ENCODE measurements around the gene ATN1. TPM values are rescaled to one million over a fixed set of nuclear protein-coding genes. Genes with fewer than 3 reads are reported as not detected.

The ATN1 gene
- total RNA-seq, 2 donors from 2014 or later, result 34.0 to 62.3 TPM

DNA sequence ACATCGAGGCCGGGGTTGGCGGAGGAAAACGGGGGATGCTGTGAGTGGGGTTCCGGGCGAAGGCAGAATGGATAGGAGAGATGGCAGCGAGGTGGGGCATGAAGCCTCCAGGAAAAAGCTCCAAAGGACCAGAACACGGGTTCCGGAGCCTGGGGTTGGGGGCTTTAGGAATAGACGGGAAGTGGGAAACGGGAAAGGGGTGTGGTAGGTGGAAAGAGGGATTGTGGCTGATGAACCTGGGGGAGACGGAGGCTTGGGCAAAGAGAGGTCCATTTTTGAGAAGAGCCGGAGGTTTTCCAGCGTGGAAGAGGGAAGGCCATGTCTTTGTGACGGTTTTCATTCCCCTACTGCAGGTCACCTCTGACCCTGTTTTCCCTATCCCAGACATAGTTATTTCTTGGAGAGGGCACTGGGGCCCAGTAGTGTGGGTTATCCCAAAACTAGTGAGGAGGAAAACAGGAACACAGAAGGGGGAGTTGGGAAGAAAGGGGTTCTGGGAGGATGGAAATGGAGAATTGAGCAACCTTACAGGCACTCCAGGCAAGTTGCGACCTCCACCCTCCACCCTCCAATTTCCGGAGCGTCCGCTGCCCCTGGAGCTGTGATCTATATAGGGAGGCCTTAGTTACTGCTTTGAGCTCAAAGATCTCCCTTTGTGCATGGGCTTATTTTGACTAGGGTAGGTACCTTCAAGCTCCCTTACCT is 1.1 kb downstream of the ATN1 start:
- Mint-ChIP-seq H3K27me3 (no peaks in the 10 kb centered on the region), H3K4me3 (peak overlapping the region; percentile 96), H3K36me3 (ENCODE audit: low read depth) (peaks cover 57% of the 10 kb centered on the region), H3K27ac (peak overlapping the region; percentile 96), H3K4me1 (peaks cover 49% of the 10 kb centered on the region), H3K9me3 (no peaks in the 10 kb centered on the region)
- no peak for ATAC-seq (replicated peaks)

- Mint-ChIP-seq H3K27ac (peak overlapping the region; percentile 96), H3K4me3 (peak overlapping the region; percentile 96), H3K36me3 (ENCODE audit: low read depth) (peaks cover 57% of the 10 kb centered on the region), H3K4me1 (peaks cover 41% of the 10 kb centered on the region), H3K27me3 (no peaks in the 10 kb centered on the region), H3K9me3 (no peaks in the 10 kb centered on the region)
- no peak for ATAC-seq (replicated peaks)
Measured at GRCh38 chr12:6929466-6930452, 2.0 kb downstream of the ATN1 start.

DNA sequence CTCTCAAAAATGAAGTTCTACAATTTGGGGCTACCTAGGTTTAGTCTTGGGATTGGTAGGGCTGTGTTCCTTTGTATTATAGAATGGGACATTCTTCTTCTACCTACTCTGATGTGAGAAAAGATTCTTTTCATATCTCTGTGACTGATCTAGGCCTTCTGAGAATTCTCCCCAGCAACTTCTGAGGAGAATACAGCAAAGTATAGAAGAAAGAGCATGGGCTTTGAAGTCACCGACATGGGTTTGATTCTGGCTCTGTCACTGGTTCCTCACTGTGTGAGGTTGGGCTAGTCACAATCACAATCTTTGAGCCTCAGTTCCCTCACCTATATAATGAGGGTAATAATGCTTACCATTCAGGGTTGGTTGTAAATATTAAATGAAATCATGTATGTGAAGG is 5.0 kb downstream of the ATN1 start:
- no peaks in the 10 kb centered on the region for H3K9me3 Mint-ChIP-seq
- no peak for ATAC-seq (replicated peaks)
- no peaks in the 10 kb centered on the region for H3K27me3 Mint-ChIP-seq
- H3K4me3 Mint-ChIP-seq, result peak overlapping the region; percentile 15
- H3K36me3 Mint-ChIP-seq (ENCODE audit: low read depth), result peaks cover 70% of the 10 kb centered on the region
- peak overlapping the region; percentile 74 for H3K27ac Mint-ChIP-seq
- peaks cover 39% of the 10 kb centered on the region for H3K4me1 Mint-ChIP-seq

- Mint-ChIP-seq H3K9me3 (no peaks in the 10 kb centered on the region), H3K27me3 (no peaks in the 10 kb centered on the region), H3K4me3 (no peak overlapping the region), H3K4me1 (peaks cover 38% of the 10 kb centered on the region), H3K36me3 (ENCODE audit: low read depth) (peaks cover 70% of the 10 kb centered on the region), H3K27ac (peak overlapping the region; percentile 98)
- ATAC-seq (replicated peaks), result no peak
Measured at GRCh38 chr12:6934110-6934509, 6.4 kb downstream of the ATN1 start.

DNA sequence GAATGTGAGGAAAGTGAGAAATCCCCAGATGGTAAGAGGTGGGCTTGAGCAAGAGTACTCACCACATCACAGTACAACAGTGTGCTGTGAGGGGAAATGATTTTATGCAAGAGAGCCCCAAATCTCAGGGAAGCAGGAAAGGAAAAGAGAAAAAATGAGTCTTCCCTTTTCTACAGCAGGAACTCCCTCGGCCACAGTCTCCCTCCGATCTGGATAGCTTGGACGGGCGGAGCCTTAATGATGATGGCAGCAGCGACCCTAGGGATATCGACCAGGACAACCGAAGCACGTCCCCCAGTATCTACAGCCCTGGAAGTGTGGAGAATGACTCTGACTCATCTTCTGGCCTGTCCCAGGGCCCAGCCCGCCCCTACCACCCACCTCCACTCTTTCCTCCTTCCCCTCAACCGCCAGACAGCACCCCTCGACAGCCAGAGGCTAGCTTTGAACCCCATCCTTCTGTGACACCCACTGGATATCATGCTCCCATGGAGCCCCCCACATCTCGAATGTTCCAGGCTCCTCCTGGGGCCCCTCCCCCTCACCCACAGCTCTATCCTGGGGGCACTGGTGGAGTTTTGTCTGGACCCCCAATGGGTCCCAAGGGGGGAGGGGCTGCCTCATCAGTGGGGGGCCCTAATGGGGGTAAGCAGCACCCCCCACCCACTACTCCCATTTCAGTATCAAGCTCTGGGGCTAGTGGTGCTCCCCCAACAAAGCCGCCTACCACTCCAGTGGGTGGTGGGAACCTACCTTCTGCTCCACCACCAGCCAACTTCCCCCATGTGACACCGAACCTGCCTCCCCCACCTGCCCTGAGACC is 7.8 kb downstream of the ATN1 start:
- H3K9me3 Mint-ChIP-seq, result no peaks in the 10 kb centered on the region
- H3K4me1 Mint-ChIP-seq, result peaks cover 32% of the 10 kb centered on the region
- H3K27ac Mint-ChIP-seq, result peak overlapping the region; percentile 98
- no peaks in the 10 kb centered on the region for H3K27me3 Mint-ChIP-seq
- no peak for ATAC-seq (replicated peaks)
- H3K36me3 Mint-ChIP-seq (ENCODE audit: low read depth), result peaks cover 76% of the 10 kb centered on the region
- H3K4me3 Mint-ChIP-seq, result peak overlapping the region; percentile 89

DNA sequence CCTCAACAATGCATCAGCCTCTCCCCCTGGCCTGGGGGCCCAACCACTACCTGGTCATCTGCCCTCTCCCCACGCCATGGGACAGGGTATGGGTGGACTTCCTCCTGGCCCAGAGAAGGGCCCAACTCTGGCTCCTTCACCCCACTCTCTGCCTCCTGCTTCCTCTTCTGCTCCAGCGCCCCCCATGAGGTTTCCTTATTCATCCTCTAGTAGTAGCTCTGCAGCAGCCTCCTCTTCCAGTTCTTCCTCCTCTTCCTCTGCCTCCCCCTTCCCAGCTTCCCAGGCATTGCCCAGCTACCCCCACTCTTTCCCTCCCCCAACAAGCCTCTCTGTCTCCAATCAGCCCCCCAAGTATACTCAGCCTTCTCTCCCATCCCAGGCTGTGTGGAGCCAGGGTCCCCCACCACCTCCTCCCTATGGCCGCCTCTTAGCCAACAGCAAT is 8.5 kb downstream of the ATN1 start:
- H3K4me1 Mint-ChIP-seq, result peaks cover 34% of the 10 kb centered on the region
- H3K27me3 Mint-ChIP-seq, result no peaks in the 10 kb centered on the region
- no peaks in the 10 kb centered on the region for H3K9me3 Mint-ChIP-seq
- peak overlapping the region; percentile 98 for H3K27ac Mint-ChIP-seq
- H3K36me3 Mint-ChIP-seq (ENCODE audit: low read depth), result peaks cover 78% of the 10 kb centered on the region
- no peak for ATAC-seq (replicated peaks)
- peak overlapping the region; percentile 89 for H3K4me3 Mint-ChIP-seq

GRCh38 chr12:6936636-6937480 is 9.1 kb downstream of the ATN1 start:
- peak overlapping the region; percentile 98 for H3K27ac Mint-ChIP-seq
- peak; percentile 22 for ATAC-seq (replicated peaks)
- no peaks in the 10 kb centered on the region for H3K9me3 Mint-ChIP-seq
- no peaks in the 10 kb centered on the region for H3K27me3 Mint-ChIP-seq
- peaks cover 80% of the 10 kb centered on the region for H3K36me3 Mint-ChIP-seq (ENCODE audit: low read depth)
- peak overlapping the region; percentile 89 for H3K4me3 Mint-ChIP-seq
- H3K4me1 Mint-ChIP-seq, result peaks cover 34% of the 10 kb centered on the region

- Mint-ChIP-seq H3K4me3 (peak overlapping the region; percentile 89), H3K36me3 (ENCODE audit: low read depth) (peaks cover 84% of the 10 kb centered on the region), H3K27ac (peak overlapping the region; percentile 98), H3K27me3 (no peaks in the 10 kb centered on the region), H3K9me3 (no peaks in the 10 kb centered on the region), H3K4me1 (peaks cover 26% of the 10 kb centered on the region)
- peak; percentile 97 for ATAC-seq (replicated peaks)
Measured at GRCh38 chr12:6937481-6938352, 10.0 kb downstream of the ATN1 start.

GRCh38 chr12:6938353-6939190 is 10.8 kb downstream of the ATN1 start:
- no peaks in the 10 kb centered on the region for H3K9me3 Mint-ChIP-seq
- peak overlapping the region; percentile 89 for H3K4me3 Mint-ChIP-seq
- ATAC-seq (replicated peaks), result no peak
- peak overlapping the region; percentile 98 for H3K27ac Mint-ChIP-seq
- peaks cover 26% of the 10 kb centered on the region for H3K4me1 Mint-ChIP-seq
- no peaks in the 10 kb centered on the region for H3K27me3 Mint-ChIP-seq
- H3K36me3 Mint-ChIP-seq (ENCODE audit: low read depth), result peaks cover 84% of the 10 kb centered on the region

DNA sequence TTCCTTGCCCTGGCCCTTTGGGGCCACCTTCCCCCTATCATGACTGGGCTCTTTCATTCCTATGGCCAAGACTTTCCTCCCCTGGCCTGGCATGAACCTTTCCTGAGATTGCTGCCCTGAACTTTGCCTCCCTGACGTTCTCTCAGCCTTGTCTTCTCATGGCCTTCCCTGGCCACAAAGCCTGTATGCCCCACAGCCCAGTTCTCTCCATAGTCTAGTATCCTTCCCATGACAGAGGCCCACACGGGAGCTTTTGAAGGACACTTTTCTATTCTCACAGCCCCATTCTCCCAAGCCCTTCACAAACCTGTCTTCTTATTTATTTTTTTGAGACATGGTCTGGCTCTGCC is 11.4 kb downstream of the ATN1 start:
- Mint-ChIP-seq H3K36me3 (ENCODE audit: low read depth) (peaks cover 84% of the 10 kb centered on the region), H3K9me3 (no peaks in the 10 kb centered on the region), H3K4me1 (peaks cover 29% of the 10 kb centered on the region), H3K4me3 (peak overlapping the region; percentile 89), H3K27ac (peak overlapping the region; percentile 81), H3K27me3 (no peaks in the 10 kb centered on the region)
- no peak for ATAC-seq (replicated peaks)

DNA sequence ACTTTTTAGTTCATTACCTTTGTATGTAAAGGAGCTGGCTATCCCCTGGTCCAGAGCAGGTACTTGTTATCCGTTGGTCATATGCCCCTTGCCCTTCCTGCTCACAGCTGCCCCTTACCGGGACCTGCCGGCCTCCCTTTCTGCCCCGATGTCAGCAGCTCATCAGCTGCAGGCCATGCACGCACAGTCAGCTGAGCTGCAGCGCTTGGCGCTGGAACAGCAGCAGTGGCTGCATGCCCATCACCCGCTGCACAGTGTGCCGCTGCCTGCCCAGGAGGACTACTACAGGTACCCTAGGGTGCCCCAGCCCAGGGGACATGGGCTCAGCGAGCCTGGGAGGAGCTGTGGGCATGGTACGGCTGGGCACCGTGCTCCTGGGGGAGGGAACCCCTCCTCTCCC is 13.5 kb downstream of the ATN1 start:
- H3K36me3 Mint-ChIP-seq (ENCODE audit: low read depth), result peaks cover 84% of the 10 kb centered on the region
- no peak overlapping the region for H3K27ac Mint-ChIP-seq
- H3K27me3 Mint-ChIP-seq, result no peaks in the 10 kb centered on the region
- H3K9me3 Mint-ChIP-seq, result no peaks in the 10 kb centered on the region
- H3K4me1 Mint-ChIP-seq, result peaks cover 25% of the 10 kb centered on the region
- no peak for ATAC-seq (replicated peaks)
- no peak overlapping the region for H3K4me3 Mint-ChIP-seq

DNA sequence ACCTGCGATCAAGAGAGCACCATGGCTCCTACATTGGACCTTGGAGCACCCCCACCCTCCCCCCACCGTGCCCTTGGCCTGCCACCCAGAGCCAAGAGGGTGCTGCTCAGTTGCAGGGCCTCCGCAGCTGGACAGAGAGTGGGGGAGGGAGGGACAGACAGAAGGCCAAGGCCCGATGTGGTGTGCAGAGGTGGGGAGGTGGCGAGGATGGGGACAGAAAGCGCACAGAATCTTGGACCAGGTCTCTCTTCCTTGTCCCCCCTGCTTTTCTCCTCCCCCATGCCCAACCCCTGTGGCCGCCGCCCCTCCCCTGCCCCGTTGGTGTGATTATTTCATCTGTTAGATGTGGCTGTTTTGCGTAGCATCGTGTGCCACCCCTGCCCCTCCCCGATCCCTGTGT is 14.0 kb downstream of the ATN1 start:
- H3K27ac Mint-ChIP-seq, result peak overlapping the region; percentile 100
- peaks cover 21% of the 10 kb centered on the region for H3K4me1 Mint-ChIP-seq
- no peaks in the 10 kb centered on the region for H3K9me3 Mint-ChIP-seq
- no peaks in the 10 kb centered on the region for H3K27me3 Mint-ChIP-seq
- H3K36me3 Mint-ChIP-seq (ENCODE audit: low read depth), result peaks cover 84% of the 10 kb centered on the region
- peak overlapping the region; percentile 87 for H3K4me3 Mint-ChIP-seq
- no peak for ATAC-seq (replicated peaks)

Measured in activated T-helper 17 cell treated with anti-CD3 and anti-CD28 coated beads, Interleukin-2, amount 50 U/mL, for 72 hours (primary cell).